Transverse colon (tissue), 4 donors: ENCODE results near the gene TNFSF18. TPM values are rescaled to one million over a fixed set of nuclear protein-coding genes. Genes with fewer than 3 reads are reported as not detected.

Experiments
- DNase-seq: peaks from one replicate; pipeline ENCODE4 v3.0.0-alpha.2; 2019
- H3K27ac ChIP-seq, 4 donors: fragments of 200-600 bp; sonication (generic); 2 replicates each; pipeline ENCODE4 v1.5.1; 2016 to 2018; ENCODE audit warnings: inconsistent platforms in 4 of 4
- H3K27me3 ChIP-seq: fragments of 200-600 bp; sonication (generic); 2 replicates; pipeline ENCODE4 v1.5.1; 2017; ENCODE audit warnings: inconsistent platforms
- H3K36me3 ChIP-seq, 4 donors: fragments of 200-600 bp; sonication (generic); 2 replicates each; pipeline ENCODE4 v1.5.1; 2017 to 2019; ENCODE audit warnings: inconsistent platforms in 4 of 4
- H3K4me1 ChIP-seq, 4 donors: fragments of 200-600 bp; sonication (generic); 2 replicates each; pipeline ENCODE4 v1.5.1; 2017 to 2020; ENCODE audit warnings: inconsistent platforms in 4 of 4
- H3K4me3 ChIP-seq, 4 donors: fragments of 200-600 bp; sonication (generic); 1 replicate in 1 of 4; 2 replicates in 3 of 4; pipeline versions ENCODE4 v1.5.1 to v1.6.1; 2017 to 2019; ENCODE audit warnings: inconsistent platforms in 4 of 4
- H3K9me3 ChIP-seq, 2 donors: fragments of 200-600 bp; sonication (generic); 2 replicates each; pipeline ENCODE4 v1.5.1; 2017 to 2019; ENCODE audit warnings: inconsistent platforms in 2 of 2
- CTCF ChIP-seq, 5 experiments: fragments of 200-600 bp in 3 of 5; fragments of 450-650 bp in 2 of 5; sonication (generic) in 3 of 5; IDR thresholded peaks; 1 replicate in 2 of 5; 2 replicates in 3 of 5; pipeline ENCODE4 v1.5.1; 2016 to 2017; ENCODE audit warnings: antibody characterized with exemption in 5 of 5, inconsistent platforms in 3 of 5, mild to moderate bottlenecking in 2 of 5, moderate library complexity in 1 of 5
- EP300 ChIP-seq: sonication (generic); formaldehyde crosslinking; IDR thresholded peaks from one replicate; pipeline ENCODE4 v1.6.1; 2017; ENCODE audit warnings: antibody characterized with exemption, low read depth
- POLR2A ChIP-seq: fragments of 450-650 bp; IDR thresholded peaks from one replicate; pipeline ENCODE4 v1.6.1; 2016; ENCODE audit warnings: antibody characterized with exemption, mild to moderate bottlenecking, moderate library complexity
- POLR2AphosphoS5 ChIP-seq, 3 donors: sonication (generic); formaldehyde crosslinking; IDR thresholded peaks; one replicate each; pipeline ENCODE4 v1.6.1; 2016; ENCODE audit warnings: antibody characterized with exemption in 3 of 3
- WGBS, 2 donors: methylation state at CpG; one replicate each; pipeline ENCODE4 v1.1.5; 2018; ENCODE audit warnings: low coverage in 1 of 2; 5-methylcytosine and 5-hydroxymethylcytosine counted together
- in situ Hi-C, 4 donors: fragments of 200-750 bp; cut with MboI; loops; one replicate each; pipeline versions ENCODE4 v1.15.0 to v1.15.1; 2017; ENCODE audit warnings: low sequenced_read_pairs in 3 of 4, low pct_ligation_motif_present in 1 of 4, low pct_unique_long_range_greater_than_20kb in 1 of 4
- intact Hi-C: fragments of 100-400 bp; cut with DNase I; formaldehyde crosslinking; loops from one replicate; pipeline ENCODE4 v1.15.1; 2023; ENCODE audit warnings: low total_unique reads
- total RNA-seq, 4 donors: library from RNA; depleted of rRNA; stranded (reverse); fragments of >200 nt; gene quantifications; one replicate each; pipeline ENCODE4 v1.1.0, GENCODE V29; 2016

TNFSF18 gene
- total RNA-seq, 4 donors from 2014 or later = not detected

GRCh38 chr1:173049322-173049633 is 1.5 kb downstream of the TNFSF18 start:
- H3K36me3 ChIP-seq = no peaks in the 10 kb centered on the region
- H3K9me3 ChIP-seq = no peaks in the 10 kb centered on the region
- TF ChIP-seq EP300 (no peak), CTCF (IDR thresholded peaks at IDR 0.05) (no peak), POLR2AphosphoS5 (IDR thresholded peaks at IDR 0.05) (no peak), POLR2A (no peak)
- in situ Hi-C loops (no loop called here), intact Hi-C loops (no loop called here)
- DNase-seq = no peak
- peaks cover 3 to 25% (median 4%) of the 10 kb centered on the region in 4 donors for H3K4me1 ChIP-seq
- H3K4me3 ChIP-seq = no peak overlapping the region
- H3K27ac ChIP-seq = no peak overlapping the region
- no peaks in the 10 kb centered on the region for H3K27me3 ChIP-seq

GRCh38 chr1:173048621-173049321 is 2.0 kb downstream of the TNFSF18 start:
- TF ChIP-seq CTCF (IDR thresholded peaks at IDR 0.05) = no peak
- TF ChIP-seq EP300 = no peak
- no peak for TF ChIP-seq POLR2A
- TF ChIP-seq POLR2AphosphoS5 (IDR thresholded peaks at IDR 0.05) = no peak
- Histone ChIP-seq H3K36me3 (no peaks in the 10 kb centered on the region), H3K27me3 (no peaks in the 10 kb centered on the region), H3K9me3 (no peaks in the 10 kb centered on the region), H3K27ac (no peak overlapping the region), H3K4me1 (peaks cover 3 to 25% (median 4%) of the 10 kb centered on the region in 4 donors), H3K4me3 (no peak overlapping the region)
- DNase-seq = no peak
- intact Hi-C loops (no loop called here), in situ Hi-C loops (no loop called here)
- 81 to 100% methylated on average over 1 of the region's 1 CpG for WGBS, 2 donors

- Histone ChIP-seq H3K4me1 (no peaks in the 10 kb centered on the region), H3K36me3 (no peaks in the 10 kb centered on the region), H3K27ac (no peak overlapping the region), H3K4me3 (no peak overlapping the region), H3K9me3 (no peaks in the 10 kb centered on the region), H3K27me3 (no peaks in the 10 kb centered on the region)
- in situ Hi-C loops (no loop called here), intact Hi-C loops (no loop called here)
- TF ChIP-seq EP300 = no peak
- TF ChIP-seq POLR2AphosphoS5 (IDR thresholded peaks at IDR 0.05) = no peak
- no peak for TF ChIP-seq POLR2A
- TF ChIP-seq CTCF (IDR thresholded peaks at IDR 0.05) = no peak
- no peak for DNase-seq
- WGBS, 2 donors = 89 to 90% methylated on average over 1 of the region's 1 CpG
These were observed 6.1 kb downstream of the TNFSF18 start for GRCh38 chr1:173044656-173045055.

GRCh38 chr1:173043253-173043652 is 7.5 kb downstream of the TNFSF18 start:
- Histone ChIP-seq H3K27ac (no peak overlapping the region), H3K27me3 (no peaks in the 10 kb centered on the region)
- intact Hi-C loops = no loop called here

More at GRCh38 chr1:173043253-173043652, 7.5 kb downstream of the TNFSF18 start:
- Histone ChIP-seq H3K4me3 (no peak overlapping the region), H3K9me3 (no peaks in the 10 kb centered on the region), H3K36me3 (no peaks in the 10 kb centered on the region), H3K4me1 (no peaks in the 10 kb centered on the region)
- in situ Hi-C loops = no loop called here
- no peak for DNase-seq
- TF ChIP-seq POLR2A = no peak
- no peak for TF ChIP-seq CTCF (IDR thresholded peaks at IDR 0.05)
- no peak for TF ChIP-seq EP300
- no peak for TF ChIP-seq POLR2AphosphoS5 (IDR thresholded peaks at IDR 0.05)
